PFSK-1 (cell line): ENCODE measurements around the gene C1QL4.

Experiments used
- FOXP2 ChIP-seq: optimal IDR thresholded peaks from 2 replicates; pipeline ENCODE3; 2011; ENCODE audit warnings: borderline replicate concordance, control low read depth, inconsistent platforms; ENCODE audit not compliant: insufficient read depth; ENCODE audit errors: extremely low read length, extremely low read depth
- POLR2AphosphoS5 ChIP-seq: IDR thresholded peaks from 2 replicates; pipeline ENCODE4 v1.6.1; 2012; ENCODE audit warnings: low read depth, mild to moderate bottlenecking, control low read depth, low read length, moderate library complexity
- SIN3A ChIP-seq: IDR thresholded peaks from 2 replicates; pipeline ENCODE4 v1.6.1; 2012; ENCODE audit warnings: mild to moderate bottlenecking, low read length, moderate library complexity, borderline replicate concordance; ENCODE audit not compliant: insufficient read depth
- TAF1 ChIP-seq: IDR thresholded peaks from 2 replicates; pipeline ENCODE4 v1.6.1; 2012; ENCODE audit warnings: low read length, control low read depth, borderline replicate concordance; ENCODE audit not compliant: insufficient read depth
- TF ChIP-seq, protein P1 (sequence below), 2 experiments: IDR thresholded peaks; 2 replicates each; pipeline versions ENCODE4 v1.6.1 to v1.8.0; 2011 to 2012; ENCODE audit warnings: low read depth in 2 of 2, low read length in 2 of 2, control low read depth in 1 of 2, inconsistent platforms in 1 of 2, mild to moderate bottlenecking in 1 of 2, moderate library complexity in 1 of 2; ENCODE audit not compliant: insufficient read depth in 1 of 2

The C1QL4 gene

DNA sequence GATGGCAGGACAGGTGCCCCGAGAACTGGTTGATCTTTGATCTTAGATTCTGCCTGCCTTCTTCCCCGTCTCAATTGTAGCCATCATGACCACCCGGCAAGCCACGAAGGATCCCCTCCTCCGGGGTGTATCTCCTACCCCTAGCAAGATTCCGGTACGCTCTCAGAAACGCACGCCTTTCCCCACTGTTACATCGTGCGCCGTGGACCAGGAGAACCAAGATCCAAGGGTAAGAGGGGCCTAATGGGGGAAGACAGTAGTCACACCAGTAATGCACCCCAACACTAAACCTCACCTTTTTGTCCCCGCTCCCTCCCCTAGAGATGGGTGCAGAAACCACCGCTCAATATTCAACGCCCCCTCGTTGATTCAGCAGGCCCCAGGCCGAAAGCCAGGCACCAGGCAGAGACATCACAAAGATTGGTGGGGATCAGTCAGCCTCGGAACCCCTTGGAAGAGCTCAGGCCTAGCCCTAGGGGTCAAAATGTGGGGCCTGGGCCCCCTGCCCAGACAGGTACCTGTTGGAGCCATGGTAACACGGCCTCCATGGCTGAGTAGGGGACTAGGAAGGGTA is 13.4 kb downstream of the C1QL4 start:
- no peak for TF ChIP-seq FOXP2
- no peak for TF ChIP-seq TAF1
- TF ChIP-seq, protein P1, sequence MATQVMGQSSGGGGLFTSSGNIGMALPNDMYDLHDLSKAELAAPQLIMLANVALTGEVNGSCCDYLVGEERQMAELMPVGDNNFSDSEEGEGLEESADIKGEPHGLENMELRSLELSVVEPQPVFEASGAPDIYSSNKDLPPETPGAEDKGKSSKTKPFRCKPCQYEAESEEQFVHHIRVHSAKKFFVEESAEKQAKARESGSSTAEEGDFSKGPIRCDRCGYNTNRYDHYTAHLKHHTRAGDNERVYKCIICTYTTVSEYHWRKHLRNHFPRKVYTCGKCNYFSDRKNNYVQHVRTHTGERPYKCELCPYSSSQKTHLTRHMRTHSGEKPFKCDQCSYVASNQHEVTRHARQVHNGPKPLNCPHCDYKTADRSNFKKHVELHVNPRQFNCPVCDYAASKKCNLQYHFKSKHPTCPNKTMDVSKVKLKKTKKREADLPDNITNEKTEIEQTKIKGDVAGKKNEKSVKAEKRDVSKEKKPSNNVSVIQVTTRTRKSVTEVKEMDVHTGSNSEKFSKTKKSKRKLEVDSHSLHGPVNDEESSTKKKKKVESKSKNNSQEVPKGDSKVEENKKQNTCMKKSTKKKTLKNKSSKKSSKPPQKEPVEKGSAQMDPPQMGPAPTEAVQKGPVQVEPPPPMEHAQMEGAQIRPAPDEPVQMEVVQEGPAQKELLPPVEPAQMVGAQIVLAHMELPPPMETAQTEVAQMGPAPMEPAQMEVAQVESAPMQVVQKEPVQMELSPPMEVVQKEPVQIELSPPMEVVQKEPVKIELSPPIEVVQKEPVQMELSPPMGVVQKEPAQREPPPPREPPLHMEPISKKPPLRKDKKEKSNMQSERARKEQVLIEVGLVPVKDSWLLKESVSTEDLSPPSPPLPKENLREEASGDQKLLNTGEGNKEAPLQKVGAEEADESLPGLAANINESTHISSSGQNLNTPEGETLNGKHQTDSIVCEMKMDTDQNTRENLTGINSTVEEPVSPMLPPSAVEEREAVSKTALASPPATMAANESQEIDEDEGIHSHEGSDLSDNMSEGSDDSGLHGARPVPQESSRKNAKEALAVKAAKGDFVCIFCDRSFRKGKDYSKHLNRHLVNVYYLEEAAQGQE (IDR thresholded peaks at IDR 0.05; ENCODE audit: insufficient read depth in 1 of 2, low read depth in 2 of 2, low read length in 2 of 2), result no peak
- no peak for TF ChIP-seq POLR2AphosphoS5
- TF ChIP-seq SIN3A, result no peak

DNA sequence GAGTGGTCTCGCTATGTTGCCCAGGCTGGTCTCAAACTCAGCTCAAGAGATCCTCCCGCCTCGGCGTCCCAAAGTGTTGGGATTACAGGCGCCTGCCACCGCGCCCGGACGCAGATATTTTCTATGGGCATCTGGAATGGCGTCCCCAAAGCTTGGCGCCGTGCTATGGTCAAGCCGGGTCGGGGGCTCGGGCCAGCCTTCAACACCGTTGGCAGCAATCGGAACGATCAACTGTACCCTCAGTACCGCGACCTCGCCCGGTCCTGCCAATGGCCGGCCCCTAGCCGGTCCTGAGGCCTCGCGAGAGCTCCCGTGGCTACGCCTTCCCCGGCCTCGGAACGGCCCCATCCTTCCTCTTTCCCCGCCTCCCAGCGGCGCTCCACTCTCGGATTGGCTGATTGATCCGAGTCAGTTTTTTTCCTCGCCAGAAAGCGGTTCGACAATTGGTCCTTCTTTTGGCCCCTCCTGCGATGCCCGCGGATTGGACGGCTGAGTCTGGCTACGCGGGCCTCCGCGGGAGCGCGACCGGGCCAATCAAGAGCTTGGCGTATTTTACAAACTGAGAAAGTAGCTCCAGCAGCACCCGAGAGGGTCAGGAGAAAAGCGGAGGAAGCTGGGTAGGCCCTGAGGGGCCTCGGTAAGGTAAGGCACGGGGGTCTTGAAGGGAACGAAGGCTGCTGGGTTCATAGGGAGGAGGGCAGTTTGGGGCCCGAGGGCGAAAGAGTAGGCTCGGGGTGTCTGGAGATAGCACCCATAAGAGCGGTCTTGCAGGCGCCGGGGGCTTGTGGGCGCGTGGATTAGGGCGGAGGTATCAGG is 14.1 kb downstream of the C1QL4 start, which contains the start of gene TROAP:
Gene TROAP, plus strand, starts transcription at position 548 of the 816 bp plus-strand sequence. CDS start 354 bp downstream, outside the sequence.
- TF ChIP-seq TAF1 (peak; percentile 94; the same call in 1 of the 2 replicates), SIN3A (peak; percentile 36; the same call in 1 of the 2 replicates), FOXP2 (no peak), POLR2AphosphoS5 (peak; percentile 84)

DNA sequence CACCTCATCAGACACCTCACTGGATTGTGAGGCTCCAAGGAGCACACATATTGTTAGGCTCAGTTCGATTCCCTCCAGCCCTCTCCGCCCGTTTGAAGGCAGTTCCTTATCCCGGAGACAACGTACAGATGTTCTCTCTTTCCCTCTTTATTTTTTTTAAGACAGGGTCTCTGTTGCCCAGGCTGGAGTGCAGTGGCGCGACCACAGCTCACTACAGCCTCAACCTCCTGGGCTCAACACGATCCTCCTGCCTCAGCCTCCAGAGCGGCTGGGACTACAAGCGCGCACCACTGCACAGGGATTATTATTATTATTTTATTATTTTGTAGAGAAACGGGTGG is 14.7 kb downstream of the C1QL4 start:
- TF ChIP-seq, protein P1 (IDR thresholded peaks at IDR 0.05; ENCODE audit: insufficient read depth in 1 of 2, low read depth in 2 of 2, low read length in 2 of 2), result no peak
- TF ChIP-seq FOXP2 (no peak), POLR2AphosphoS5 (no peak), SIN3A (no peak), TAF1 (no peak)

DNA sequence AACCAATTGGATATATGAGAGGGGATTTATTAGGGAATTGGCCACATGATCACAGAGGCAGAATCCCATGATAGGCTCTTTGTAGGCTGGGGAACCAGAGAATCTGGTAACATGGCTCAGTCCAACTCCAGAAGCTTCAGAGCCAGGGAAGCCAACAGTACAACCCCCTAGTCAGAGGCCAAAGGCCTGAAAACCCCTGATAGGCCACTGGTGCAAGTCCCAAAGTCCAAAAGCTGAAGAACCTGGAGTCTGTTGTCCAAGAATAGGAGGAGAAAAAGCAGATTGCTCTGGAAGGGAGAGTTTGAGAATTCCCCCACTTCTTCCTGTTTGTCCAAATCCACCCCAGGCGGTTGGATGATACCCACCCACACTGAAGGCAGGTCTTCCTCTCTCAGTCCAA is 22.2 kb downstream of the C1QL4 start:
- TF ChIP-seq, protein P1 (IDR thresholded peaks at IDR 0.05; ENCODE audit: insufficient read depth in 1 of 2, low read depth in 2 of 2, low read length in 2 of 2), result no peak
- TF ChIP-seq SIN3A (no peak), FOXP2 (no peak), TAF1 (no peak), POLR2AphosphoS5 (no peak)

DNA sequence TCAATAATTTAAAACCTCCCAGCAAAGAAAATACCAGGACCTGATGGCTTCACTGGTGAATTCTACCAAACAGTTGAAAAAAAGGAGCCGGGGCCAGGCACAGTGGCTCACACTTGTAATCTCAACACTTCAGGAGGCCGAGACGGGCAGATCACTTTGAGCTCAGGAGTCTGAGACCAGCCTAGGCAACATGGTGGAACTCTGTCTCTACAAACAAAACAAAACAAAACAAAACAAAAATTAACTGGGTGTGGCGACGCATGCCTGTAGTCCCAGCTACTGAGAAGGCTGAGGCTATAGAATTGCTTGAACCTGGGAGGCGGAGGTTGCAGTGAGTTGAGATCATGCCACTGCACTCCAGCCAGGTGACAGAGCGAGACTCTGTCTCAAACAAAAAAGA is 27.6 kb downstream of the C1QL4 start:
- TF ChIP-seq TAF1, result no peak
- TF ChIP-seq, protein P1 (IDR thresholded peaks at IDR 0.05; ENCODE audit: insufficient read depth in 1 of 2, low read depth in 2 of 2, low read length in 2 of 2), result no peak
- TF ChIP-seq FOXP2, result no peak
- no peak for TF ChIP-seq SIN3A
- TF ChIP-seq POLR2AphosphoS5, result no peak
